ENCODE data around the gene PARP14.

Gene PARP14

GRCh38 chr3:122680475-122681283 lies at the start of gene PARP14:
PARP14 (plus strand) TSS chr3:122680839; CDS start chr3:122680884, 45 bp downstream.
- CTCF ChIA-PET: interaction anchor here (0.6 to 3.0 kb wide), 4 partner anchors 11 to 222 kb away, joined by 4 to 28 read pairs (median 10); no protein-coding TSS in a partner anchor
- H3K9me3 ChIP-seq (ENCODE audit: control insufficient read depth, insufficient read depth, low read depth, low read length): no peaks in the 10 kb centered on the region
- H3K27ac ChIP-seq (ENCODE audit: extremely low read depth, low read depth, low read length): peak within 1 kb of the TSS; percentile 68; the same call in 1 of the 2 replicates
- H3K4me1 ChIP-seq (ENCODE audit: control insufficient read depth, insufficient read depth, low read length): no peaks in the 10 kb centered on the region
- H3K36me3 ChIP-seq (ENCODE audit: control insufficient read depth in 2 of 2, insufficient read depth in 1 of 2, low read length in 2 of 2): no peaks in the 10 kb centered on the region
- peak within 1 kb of the TSS; percentile 82 for H3K4me3 ChIP-seq (ENCODE audit: low read depth, low read length)
- POLR2A ChIA-PET: no interaction called here
- TF ChIP-seq KLF16 (tag by site-specific recombination; IDR thresholded peaks at IDR 0.05) (no peak), ZNF837 (tag by site-specific recombination; IDR thresholded peaks at IDR 0.05) (no peak), ZFHX2 (tag by site-specific recombination; conservative IDR thresholded peaks at IDR 0.05) (peak; percentile 83), PBX3 (CRISPR knock-in tag; IDR thresholded peaks at IDR 0.05) (no peak), PATZ1 (tag by site-specific recombination; IDR thresholded peaks at IDR 0.05) (peak; percentile 15; the same call in 1 of the 2 replicates), ZNF202 (tag by site-specific recombination; IDR thresholded peaks at IDR 0.05; ENCODE audit: borderline replicate concordance) (no peak), ZXDB (tag by site-specific recombination; IDR thresholded peaks at IDR 0.05) (peak; percentile 72), ZNF629 (tag by site-specific recombination; IDR thresholded peaks at IDR 0.05) (no peak), ZNF391 (tag by site-specific recombination; IDR thresholded peaks at IDR 0.05; ENCODE audit: borderline replicate concordance, low read depth) (no peak), SP3 (tag by site-specific recombination; IDR thresholded peaks at IDR 0.05) (peak; percentile 11; the same call in 1 of the 2 replicates), ZSCAN23 (tag by site-specific recombination; IDR thresholded peaks at IDR 0.05) (no peak), ZBTB10 (tag by site-specific recombination; IDR thresholded peaks at IDR 0.05) (0 out of 2 replicates have a peak, but pooled peaks have one; percentile 37), ZNF394 (tag by site-specific recombination; IDR thresholded peaks at IDR 0.05; ENCODE audit: borderline replicate concordance) (0 out of 2 replicates have a peak, but pooled peaks have one; percentile 24), ZNF501 (tag by site-specific recombination; IDR thresholded peaks at IDR 0.05) (0 out of 2 replicates have a peak, but pooled peaks have one; percentile 26), PRDM4 (tag by site-specific recombination; IDR thresholded peaks at IDR 0.05) (no peak), ZNF768 (tag by site-specific recombination; IDR thresholded peaks at IDR 0.05) (no peak), ZNF311 (tag by site-specific recombination; IDR thresholded peaks at IDR 0.05; ENCODE audit: borderline replicate concordance) (no peak), ZNF140 (tag by site-specific recombination; IDR thresholded peaks at IDR 0.05) (no peak), ZNF398 (tag by site-specific recombination; IDR thresholded peaks at IDR 0.05) (peak; percentile 76), PRDM6 (tag by site-specific recombination; IDR thresholded peaks at IDR 0.05) (no peak), GLIS2 (tag by site-specific recombination; IDR thresholded peaks at IDR 0.05) (peak; percentile 57), ZNF596 (tag by site-specific recombination; IDR thresholded peaks at IDR 0.05) (no peak), ZNF133 (tag by site-specific recombination; IDR thresholded peaks at IDR 0.05) (no peak), HOXD13 (CRISPR knock-in tag; IDR thresholded peaks at IDR 0.05; ENCODE audit: borderline replicate concordance) (no peak), ZNF48 (tag by site-specific recombination; IDR thresholded peaks at IDR 0.05) (no peak)
